ENCODE results near the gene ADCY4. TPM values are rescaled to one million over a fixed set of nuclear protein-coding genes. Genes with fewer than 3 reads are reported as not detected.
"Not testable (repeated sequence)": the region's sequence is repeated elsewhere in the genome, so short reads cannot be mapped to it uniquely, and the experiment has no call there.

ADCY4 gene
- total RNA-seq, 2 experiments from 2014 or later = 1.4 to 1.8 TPM

DNA sequence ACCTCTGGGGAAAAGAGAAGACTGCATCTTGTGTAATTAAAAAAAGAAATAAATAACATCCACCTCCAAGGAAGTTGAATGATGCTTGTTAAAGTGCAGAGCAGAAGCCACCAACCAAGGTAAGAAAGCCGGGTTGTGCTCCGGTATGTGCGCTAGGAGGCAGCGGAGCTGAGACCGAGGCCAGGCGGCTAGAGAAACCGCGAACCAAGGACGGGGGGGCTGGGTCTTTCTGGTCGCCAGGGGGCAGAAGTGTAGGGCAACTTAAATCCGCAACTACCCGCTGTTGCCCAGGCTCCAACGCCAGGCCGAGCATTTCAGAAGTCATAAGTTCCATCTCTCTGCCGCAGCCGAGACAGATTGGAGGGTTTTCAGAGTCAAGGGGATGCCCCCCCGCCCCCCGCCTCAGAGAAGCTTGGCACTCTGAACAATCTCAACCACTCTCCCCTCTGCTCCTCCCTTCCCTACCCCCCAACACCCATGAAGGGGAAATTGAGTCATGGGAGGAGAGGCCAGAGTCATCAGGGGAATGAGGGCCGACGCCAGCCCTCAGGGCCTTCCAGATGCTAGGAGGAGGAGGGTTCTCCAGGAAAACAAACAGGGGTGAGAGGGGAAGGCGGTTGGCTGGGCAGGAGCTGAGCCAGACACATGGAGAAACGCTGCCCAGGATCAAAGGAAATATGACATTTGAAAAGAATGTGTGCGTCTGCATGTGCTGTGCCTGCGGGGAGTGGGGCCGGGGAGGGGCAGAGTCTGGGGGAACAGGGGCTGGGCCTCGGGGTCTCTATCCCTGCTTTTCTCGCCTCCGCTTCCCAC lies 30.9 kb upstream of the ADCY4 start:
- H3K4me1 Mint-ChIP-seq = peaks cover 28% of the 10 kb centered on the region
- ATAC-seq (peak; percentile 74), DNase-seq (peak; percentile 82)
- peaks cover 39% of the 10 kb centered on the region for H3K27me3 Mint-ChIP-seq
- no peaks in the 10 kb centered on the region for H3K36me3 Mint-ChIP-seq (ENCODE audit: low read depth)
- intact Hi-C loops (cut with DNase I, micrococcal nuclease) = loop anchor here (1.0 to 2.0 kb wide), 4 partner anchors 25 to 70 kb away; partner anchors contain the start of gene ADCY4 (in 1 of the 2)
- no peak overlapping the region for H3K27ac Mint-ChIP-seq
- H3K9me3 Mint-ChIP-seq (ENCODE audit: low read depth) = no peaks in the 10 kb centered on the region
- CTCF ChIA-PET = interaction anchor here (0.6 to 2.3 kb wide), 22 partner anchors 8 to 257 kb away, joined by 3 to 34 read pairs (median 4); partner anchors contain the start of genes CIDEB and RIPK3
- H3K4me3 Mint-ChIP-seq = peak overlapping the region; percentile 65
- POLR2A ChIA-PET = interaction anchor here (0.6 to 1.0 kb wide), 2 partner anchors 43 to 66 kb away, joined by 3 to 4 read pairs; no protein-coding TSS in a partner anchor

GRCh38 chr14:24364841-24365240 lies 30.0 kb upstream of the ADCY4 start:
- no peak overlapping the region for H3K27ac Mint-ChIP-seq
- H3K36me3 Mint-ChIP-seq (ENCODE audit: low read depth) = no peaks in the 10 kb centered on the region
- peaks cover 42% of the 10 kb centered on the region for H3K27me3 Mint-ChIP-seq
- no peak for DNase-seq
- H3K4me1 Mint-ChIP-seq = peaks cover 28% of the 10 kb centered on the region
- no peak overlapping the region for H3K4me3 Mint-ChIP-seq
- ATAC-seq = no peak
- intact Hi-C loops (cut with DNase I, micrococcal nuclease) = loop anchor here (1.0 kb wide), 1 partner anchor 66 kb away; no protein-coding TSS in a partner anchor
- H3K9me3 Mint-ChIP-seq (ENCODE audit: low read depth) = no peaks in the 10 kb centered on the region
- ChIA-PET POLR2A (no interaction called here), CTCF (interaction anchor here (0.7 to 2.3 kb wide), 12 partner anchors 7 to 258 kb away, joined by 3 to 34 read pairs (median 6); partner anchors contain the start of gene RIPK3)

- intact Hi-C loops (cut with DNase I, micrococcal nuclease) = no loop called here
- peaks cover 25% of the 10 kb centered on the region for H3K4me1 Mint-ChIP-seq
- H3K27me3 Mint-ChIP-seq = peaks cover 38% of the 10 kb centered on the region
- H3K27ac Mint-ChIP-seq = no peak overlapping the region
- POLR2A ChIA-PET = no interaction called here
- ATAC-seq (no peak), DNase-seq (no peak)
- H3K9me3 Mint-ChIP-seq (ENCODE audit: low read depth) = no peaks in the 10 kb centered on the region
- H3K36me3 Mint-ChIP-seq (ENCODE audit: low read depth) = no peaks in the 10 kb centered on the region
- H3K4me3 Mint-ChIP-seq = no peak overlapping the region
- CTCF ChIA-PET = interaction anchor here (0.7 to 3.7 kb wide), 6 partner anchors 30 to 74 kb away, joined by 3 to 27 read pairs (median 6); no protein-coding TSS in a partner anchor
Observed at GRCh38 chr14:24363401-24363800, 28.5 kb upstream of the ADCY4 start.

DNA sequence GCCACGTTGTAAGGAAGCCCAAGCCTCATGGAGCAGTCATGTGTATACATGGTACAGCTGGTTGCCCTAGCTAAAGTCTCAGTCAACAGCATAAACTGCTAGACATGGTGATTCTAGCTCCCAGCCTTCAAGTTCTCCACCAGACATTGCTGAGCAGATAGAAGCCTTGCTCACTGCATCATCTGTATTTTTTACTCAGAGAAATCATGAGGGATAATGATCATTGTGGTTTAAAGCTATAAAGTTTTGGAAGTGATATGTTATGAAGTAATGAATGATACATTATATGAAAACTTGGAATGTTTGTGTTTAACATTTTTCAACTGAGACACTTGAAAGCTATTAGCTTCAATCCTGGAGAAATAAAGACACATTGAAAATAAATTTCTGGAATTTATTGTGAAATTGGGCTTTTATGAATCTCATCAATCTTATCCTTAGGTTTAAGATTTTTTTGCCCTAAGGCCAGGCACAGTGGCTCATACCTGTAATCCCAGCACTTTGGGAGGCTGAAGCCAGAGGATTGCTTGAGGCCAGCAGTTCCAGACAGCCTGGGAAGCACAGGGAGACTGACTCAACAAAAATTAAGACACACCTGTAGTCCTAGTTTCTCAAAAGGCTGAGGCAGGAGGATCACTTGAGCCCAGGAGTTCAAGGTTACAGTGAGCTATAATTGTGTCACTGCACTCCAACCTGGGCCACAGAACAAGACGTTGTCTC lies 27.5 kb upstream of the ADCY4 start:
- ChIA-PET POLR2A (no interaction called here), CTCF (interaction anchor here (0.6 to 3.7 kb wide), 13 partner anchors 15 to 74 kb away, joined by 3 to 27 read pairs (median 4); partner anchors contain the start of gene RIPK3)
- Mint-ChIP-seq H3K4me1 (peaks cover 17% of the 10 kb centered on the region), H3K27ac (no peak overlapping the region), H3K36me3 (ENCODE audit: low read depth) (no peaks in the 10 kb centered on the region), H3K4me3 (no peak overlapping the region), H3K27me3 (peaks cover 31% of the 10 kb centered on the region), H3K9me3 (ENCODE audit: low read depth) (no peaks in the 10 kb centered on the region)
- no peak for DNase-seq
- intact Hi-C loops (cut with DNase I, micrococcal nuclease) = no loop called here
- ATAC-seq = no peak

GRCh38 chr14:24361326-24361725 lies 26.5 kb upstream of the ADCY4 start:
- Mint-ChIP-seq H3K27ac (no peak overlapping the region), H3K36me3 (ENCODE audit: low read depth) (no peaks in the 10 kb centered on the region), H3K27me3 (peaks cover 24% of the 10 kb centered on the region), H3K9me3 (ENCODE audit: low read depth) (no peaks in the 10 kb centered on the region), H3K4me1 (peaks cover 11% of the 10 kb centered on the region), H3K4me3 (no peak overlapping the region)
- ATAC-seq = no peak
- POLR2A ChIA-PET = no interaction called here
- CTCF ChIA-PET = interaction anchor here (0.9 to 3.7 kb wide), 11 partner anchors 16 to 730 kb away, joined by 3 to 27 read pairs (median 4); no protein-coding TSS in a partner anchor
- DNase-seq = no peak
- intact Hi-C loops (cut with DNase I, micrococcal nuclease) = no loop called here

DNA sequence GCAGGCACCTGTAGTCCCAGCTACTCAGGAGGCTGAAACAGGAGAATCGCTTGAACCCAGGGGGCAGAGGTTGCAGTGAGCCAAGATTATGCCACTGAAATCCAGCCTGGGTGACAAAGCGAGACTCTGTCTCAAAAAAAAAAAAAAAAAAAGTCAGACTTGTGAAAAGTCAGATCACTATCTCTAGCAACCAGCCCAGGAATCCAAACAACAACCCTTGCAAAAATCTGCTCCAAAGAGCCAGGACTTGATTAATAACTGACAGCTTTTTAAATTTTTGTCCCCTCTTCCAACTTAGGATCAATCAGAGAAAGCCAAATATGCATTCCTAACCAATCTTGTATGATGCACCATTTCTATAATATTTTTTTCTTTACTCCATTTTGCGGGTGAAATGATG lies 25.4 kb upstream of the ADCY4 start:
- H3K36me3 Mint-ChIP-seq (ENCODE audit: low read depth) = no peaks in the 10 kb centered on the region
- H3K4me3 Mint-ChIP-seq = no peak overlapping the region
- no peak overlapping the region for H3K27ac Mint-ChIP-seq
- H3K4me1 Mint-ChIP-seq = peaks cover 1% of the 10 kb centered on the region
- no peaks in the 10 kb centered on the region for H3K9me3 Mint-ChIP-seq (ENCODE audit: low read depth)
- peaks cover 14% of the 10 kb centered on the region for H3K27me3 Mint-ChIP-seq
- intact Hi-C loops (cut with DNase I, micrococcal nuclease) = no loop called here
- ATAC-seq = no peak
- ChIA-PET POLR2A (no interaction called here), CTCF (interaction anchor here (0.9 to 3.7 kb wide), 4 partner anchors 34 to 729 kb away, joined by 3 to 27 read pairs (median 4); no protein-coding TSS in a partner anchor)
- no peak for DNase-seq

- H3K27me3 Mint-ChIP-seq = peaks cover 19% of the 10 kb centered on the region
- no peak overlapping the region for H3K4me3 Mint-ChIP-seq
- ATAC-seq (no peak), DNase-seq (no peak)
- CTCF ChIA-PET = interaction anchor here (0.7 to 1.5 kb wide), 2 partner anchors 23 to 759 kb away, joined by 3 to 6 read pairs; no protein-coding TSS in a partner anchor
- no peaks in the 10 kb centered on the region for H3K9me3 Mint-ChIP-seq (ENCODE audit: low read depth)
- H3K36me3 Mint-ChIP-seq (ENCODE audit: low read depth) = no peaks in the 10 kb centered on the region
- no peak overlapping the region for H3K27ac Mint-ChIP-seq
- peaks cover 4% of the 10 kb centered on the region for H3K4me1 Mint-ChIP-seq
- POLR2A ChIA-PET = no interaction called here
- intact Hi-C loops (cut with DNase I, micrococcal nuclease) = no loop called here
Observed at GRCh38 chr14:24356208-24356607, 21.3 kb upstream of the ADCY4 start.

DNA sequence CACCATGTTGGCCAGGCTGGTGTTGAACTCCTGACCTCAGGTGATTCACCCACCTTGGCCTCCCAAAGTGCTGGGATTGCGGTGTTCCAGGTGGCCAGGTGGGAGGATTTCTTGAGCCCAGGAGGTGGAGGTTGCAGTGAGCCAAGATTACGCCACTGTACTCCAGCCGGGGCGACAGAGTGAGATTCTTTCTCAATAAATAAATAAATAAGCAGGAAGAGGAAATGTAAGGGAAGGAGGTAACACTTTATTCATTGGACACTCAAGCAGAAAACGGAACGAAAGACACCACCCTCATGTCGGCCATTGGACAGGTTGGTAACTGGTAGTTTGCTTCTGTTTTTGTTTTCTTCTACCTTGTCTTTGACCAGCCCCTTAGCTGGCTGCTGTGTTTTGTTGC lies 20.1 kb upstream of the ADCY4 start:
- ChIA-PET POLR2A (no interaction called here), CTCF (interaction anchor here (1.0 to 1.5 kb wide), 2 partner anchors 11 to 21 kb away, joined by 5 to 6 read pairs; no protein-coding TSS in a partner anchor)
- Mint-ChIP-seq H3K27ac (no peak overlapping the region), H3K4me1 (peaks cover 4% of the 10 kb centered on the region), H3K4me3 (no peak overlapping the region), H3K9me3 (ENCODE audit: low read depth) (no peaks in the 10 kb centered on the region), H3K36me3 (ENCODE audit: low read depth) (no peaks in the 10 kb centered on the region), H3K27me3 (peaks cover 24% of the 10 kb centered on the region)
- intact Hi-C loops (cut with DNase I, micrococcal nuclease) = no loop called here
- ATAC-seq = no peak
- DNase-seq = no peak

GRCh38 chr14:24354482-24354825 lies 19.6 kb upstream of the ADCY4 start:
- H3K4me3 Mint-ChIP-seq; CTCF ChIA-PET; DNase-seq; POLR2A ChIA-PET; H3K4me1 Mint-ChIP-seq; H3K9me3 Mint-ChIP-seq (ENCODE audit: low read depth); ATAC-seq; H3K27ac Mint-ChIP-seq; H3K36me3 Mint-ChIP-seq (ENCODE audit: low read depth): not testable (repeated sequence)
- peaks cover 27% of the 10 kb centered on the region for H3K27me3 Mint-ChIP-seq
- intact Hi-C loops (cut with DNase I, micrococcal nuclease) = loop anchor here in 1 of 2 experiments (5.0 kb wide), 1 partner anchor 53 kb away; no protein-coding TSS in a partner anchor

- ChIA-PET POLR2A (no interaction called here), CTCF (interaction anchor here (0.7 kb wide), 1 partner anchor 12 kb away, joined by 3 read pairs; no protein-coding TSS in a partner anchor)
- Mint-ChIP-seq H3K4me3 (no peak overlapping the region), H3K4me1 (peaks cover 4% of the 10 kb centered on the region), H3K9me3 (ENCODE audit: low read depth) (no peaks in the 10 kb centered on the region), H3K27ac (no peak overlapping the region), H3K27me3 (peaks cover 29% of the 10 kb centered on the region), H3K36me3 (ENCODE audit: low read depth) (no peaks in the 10 kb centered on the region)
- no peak for DNase-seq
- ATAC-seq = peak; percentile 72
- intact Hi-C loops (cut with DNase I, micrococcal nuclease) = loop anchor here in 1 of 2 experiments (5.0 kb wide), 1 partner anchor 53 kb away; no protein-coding TSS in a partner anchor
Observed at GRCh38 chr14:24353559-24354481, 18.9 kb upstream of the ADCY4 start.
